RWPE2 (cell line): Measurements from ENCODE around the gene KCNQ2.

Experiments
- ATAC-seq: fragments of 200-7000 bp; cut with Tn5 transposase; 3 replicates; pipeline ENCODE4 v1.9.1; 2021; ENCODE audit warnings: low read depth
- DNase-seq: peaks from one replicate; pipeline ENCODE4 v3.0.0-alpha.2; 2020; ENCODE audit warnings: low spot score
- H3K27ac ChIP-seq: fragments of 450-650 bp; 2 replicates; pipeline ENCODE4 v1.5.1; 2017; ENCODE audit warnings: mild to moderate bottlenecking; ENCODE audit not compliant: poor library complexity, severe bottlenecking
- H3K27me3 ChIP-seq: fragments of 250-450 bp; sonication (Bioruptor Pico); 2 replicates; pipeline ENCODE4 v1.5.1; 2021; ENCODE audit warnings: mild to moderate bottlenecking, moderate library complexity; ENCODE audit not compliant: insufficient read depth, poor library complexity, severe bottlenecking
- H3K36me3 ChIP-seq: fragments of 250-450 bp; sonication (Bioruptor Pico); 2 replicates; pipeline ENCODE4 v1.5.1; 2020; ENCODE audit warnings: low read depth, mild to moderate bottlenecking, moderate library complexity
- H3K4me1 ChIP-seq: fragments of 250-450 bp; sonication (Bioruptor Pico); 2 replicates; pipeline ENCODE4 v1.5.1; 2021; ENCODE audit warnings: mild to moderate bottlenecking, moderate library complexity; ENCODE audit not compliant: insufficient read depth, poor library complexity, severe bottlenecking
- H3K4me3 ChIP-seq: fragments of 250-450 bp; sonication (Bioruptor Pico); 2 replicates; pipeline ENCODE4 v1.5.1; 2021; ENCODE audit warnings: mild to moderate bottlenecking, moderate library complexity; ENCODE audit not compliant: severe bottlenecking
- H3K9me3 ChIP-seq: fragments of 250-450 bp; sonication (Bioruptor Pico); 2 replicates; pipeline ENCODE4 v1.5.1; 2021; ENCODE audit warnings: mild to moderate bottlenecking, moderate library complexity; ENCODE audit not compliant: severe bottlenecking
- CTCF ChIP-seq: fragments of 450-650 bp; IDR thresholded peaks from one replicate; pipeline ENCODE4 v1.5.1; 2017; ENCODE audit warnings: mild to moderate bottlenecking, moderate library complexity; ENCODE audit not compliant: poor library complexity, severe bottlenecking

Gene KCNQ2

GRCh38 chr20:63467294-63468083 is 5.0 kb downstream of the KCNQ2 start:
- H3K27me3 ChIP-seq = peaks cover 98% of the 10 kb centered on the region
- TF ChIP-seq CTCF = no peak
- H3K4me3 ChIP-seq = no peak overlapping the region
- ATAC-seq (no peak), DNase-seq (no peak)
- H3K4me1 ChIP-seq = no peaks in the 10 kb centered on the region
- no peaks in the 10 kb centered on the region for H3K9me3 ChIP-seq
- no peaks in the 10 kb centered on the region for H3K36me3 ChIP-seq
- H3K27ac ChIP-seq = no peak overlapping the region

- H3K4me1 ChIP-seq = no peaks in the 10 kb centered on the region
- H3K9me3 ChIP-seq = no peaks in the 10 kb centered on the region
- DNase-seq (peak; percentile 81), ATAC-seq (no peak)
- peaks cover 96% of the 10 kb centered on the region for H3K27me3 ChIP-seq
- no peaks in the 10 kb centered on the region for H3K36me3 ChIP-seq
- no peak overlapping the region for H3K4me3 ChIP-seq
- no peak for TF ChIP-seq CTCF
- no peak overlapping the region for H3K27ac ChIP-seq
Measured at GRCh38 chr20:63466861-63467260, 5.6 kb downstream of the KCNQ2 start.

- no peak overlapping the region for H3K27ac ChIP-seq
- H3K27me3 ChIP-seq = peaks cover 93% of the 10 kb centered on the region
- TF ChIP-seq CTCF = no peak
- H3K4me3 ChIP-seq = no peak overlapping the region
- no peaks in the 10 kb centered on the region for H3K36me3 ChIP-seq
- no peak for ATAC-seq
- no peaks in the 10 kb centered on the region for H3K4me1 ChIP-seq
- DNase-seq = peak; percentile 87
- no peaks in the 10 kb centered on the region for H3K9me3 ChIP-seq
Measured at GRCh38 chr20:63466250-63466825, 6.1 kb downstream of the KCNQ2 start.

GRCh38 chr20:63465380-63466249 is 6.8 kb downstream of the KCNQ2 start:
- TF ChIP-seq CTCF = no peak
- DNase-seq = peak; percentile 88
- H3K4me1 ChIP-seq = no peaks in the 10 kb centered on the region
- no peak for ATAC-seq
- peaks cover 93% of the 10 kb centered on the region for H3K27me3 ChIP-seq
- no peak overlapping the region for H3K4me3 ChIP-seq
- H3K27ac ChIP-seq = no peak overlapping the region
- no peaks in the 10 kb centered on the region for H3K9me3 ChIP-seq
- no peaks in the 10 kb centered on the region for H3K36me3 ChIP-seq
